Neural crest cell (in vitro differentiated cells): ENCODE data around the gene EEF1AKMT1. TPM values are rescaled to one million over a fixed set of nuclear protein-coding genes. Genes with fewer than 3 reads are reported as not detected.

ENCODE experiments used
- DNase-seq: peaks from one replicate; pipeline ENCODE4 v3.0.0; 2021; ENCODE audit warnings: low read depth, mixed read lengths, low spot score
- H3K27ac Mint-ChIP-seq: one replicate; pipeline ENCODE4 v1.8.0; 2021; ENCODE audit warnings: mild to moderate bottlenecking, mixed read lengths; ENCODE audit not compliant: unreplicated experiment
- H3K27me3 Mint-ChIP-seq: 2 replicates; pipeline ENCODE4 v1.8.0; 2021; ENCODE audit warnings: low read depth, mild to moderate bottlenecking, mixed read lengths
- H3K36me3 Mint-ChIP-seq: 2 replicates; pipeline ENCODE4 v1.8.0; 2021; ENCODE audit warnings: low read depth, mild to moderate bottlenecking, mixed read lengths
- H3K4me1 Mint-ChIP-seq: 2 replicates; pipeline ENCODE4 v1.8.0; 2021; ENCODE audit warnings: mixed read lengths
- H3K4me3 Mint-ChIP-seq: one replicate; pipeline ENCODE4 v1.8.0; 2021; ENCODE audit warnings: mild to moderate bottlenecking, mixed read lengths
- H3K9me3 Mint-ChIP-seq: 2 replicates; pipeline ENCODE4 v1.8.0; 2021; ENCODE audit warnings: mixed read lengths
- total RNA-seq: library from RNA; stranded (reverse); gene quantifications from 2 replicates; pipeline ENCODE4 v1.2.1, GENCODE V29; 2021
- TF ChIP-seq, protein P1 (sequence below): fragments of 200-600 bp; sonication (generic); conservative IDR thresholded peaks from 2 replicates; pipeline ENCODE4 v1.5.0; 2021; ENCODE audit warnings: antibody characterized with exemption, mild to moderate bottlenecking

The EEF1AKMT1 gene
- total RNA-seq, 1 donor from 2014 or later = 14.8 TPM

DNA sequence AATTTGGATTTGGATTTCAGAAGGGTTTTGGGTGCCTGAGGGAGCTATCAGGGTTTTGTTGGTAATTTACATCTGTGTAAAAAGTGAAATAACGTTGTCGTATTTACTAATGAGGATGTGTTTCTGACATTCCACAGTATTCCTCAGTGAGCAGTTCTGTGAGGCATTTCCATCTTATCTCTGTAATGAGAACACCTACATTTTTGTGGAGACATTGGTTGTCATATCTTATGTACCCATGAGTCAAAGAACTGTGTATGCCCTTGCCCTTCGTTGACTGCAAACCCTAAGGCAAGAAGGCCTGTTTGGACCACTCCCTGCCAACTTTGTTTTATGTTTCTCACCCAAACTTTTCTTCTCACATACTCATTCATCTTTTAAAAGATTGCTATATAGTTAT is 84.5 kb downstream of the EEF1AKMT1 start:
- no peaks in the 10 kb centered on the region for H3K36me3 Mint-ChIP-seq
- peaks cover 13% of the 10 kb centered on the region for H3K4me1 Mint-ChIP-seq
- no peak for DNase-seq
- no peak overlapping the region for H3K4me3 Mint-ChIP-seq
- no peaks in the 10 kb centered on the region for H3K27me3 Mint-ChIP-seq
- TF ChIP-seq, protein P1, sequence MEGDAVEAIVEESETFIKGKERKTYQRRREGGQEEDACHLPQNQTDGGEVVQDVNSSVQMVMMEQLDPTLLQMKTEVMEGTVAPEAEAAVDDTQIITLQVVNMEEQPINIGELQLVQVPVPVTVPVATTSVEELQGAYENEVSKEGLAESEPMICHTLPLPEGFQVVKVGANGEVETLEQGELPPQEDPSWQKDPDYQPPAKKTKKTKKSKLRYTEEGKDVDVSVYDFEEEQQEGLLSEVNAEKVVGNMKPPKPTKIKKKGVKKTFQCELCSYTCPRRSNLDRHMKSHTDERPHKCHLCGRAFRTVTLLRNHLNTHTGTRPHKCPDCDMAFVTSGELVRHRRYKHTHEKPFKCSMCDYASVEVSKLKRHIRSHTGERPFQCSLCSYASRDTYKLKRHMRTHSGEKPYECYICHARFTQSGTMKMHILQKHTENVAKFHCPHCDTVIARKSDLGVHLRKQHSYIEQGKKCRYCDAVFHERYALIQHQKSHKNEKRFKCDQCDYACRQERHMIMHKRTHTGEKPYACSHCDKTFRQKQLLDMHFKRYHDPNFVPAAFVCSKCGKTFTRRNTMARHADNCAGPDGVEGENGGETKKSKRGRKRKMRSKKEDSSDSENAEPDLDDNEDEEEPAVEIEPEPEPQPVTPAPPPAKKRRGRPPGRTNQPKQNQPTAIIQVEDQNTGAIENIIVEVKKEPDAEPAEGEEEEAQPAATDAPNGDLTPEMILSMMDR = no peak
- no peak overlapping the region for H3K27ac Mint-ChIP-seq
- H3K9me3 Mint-ChIP-seq = no peaks in the 10 kb centered on the region

- no peaks in the 10 kb centered on the region for H3K9me3 Mint-ChIP-seq
- no peak overlapping the region for H3K4me3 Mint-ChIP-seq
- H3K27me3 Mint-ChIP-seq = no peaks in the 10 kb centered on the region
- H3K4me1 Mint-ChIP-seq = peaks cover 19% of the 10 kb centered on the region
- TF ChIP-seq, protein P1 = no peak
- no peak overlapping the region for H3K27ac Mint-ChIP-seq
- DNase-seq = no peak
- no peaks in the 10 kb centered on the region for H3K36me3 Mint-ChIP-seq
Measured at GRCh38 chr13:20686863-20687579, 86.7 kb downstream of the EEF1AKMT1 start.

DNA sequence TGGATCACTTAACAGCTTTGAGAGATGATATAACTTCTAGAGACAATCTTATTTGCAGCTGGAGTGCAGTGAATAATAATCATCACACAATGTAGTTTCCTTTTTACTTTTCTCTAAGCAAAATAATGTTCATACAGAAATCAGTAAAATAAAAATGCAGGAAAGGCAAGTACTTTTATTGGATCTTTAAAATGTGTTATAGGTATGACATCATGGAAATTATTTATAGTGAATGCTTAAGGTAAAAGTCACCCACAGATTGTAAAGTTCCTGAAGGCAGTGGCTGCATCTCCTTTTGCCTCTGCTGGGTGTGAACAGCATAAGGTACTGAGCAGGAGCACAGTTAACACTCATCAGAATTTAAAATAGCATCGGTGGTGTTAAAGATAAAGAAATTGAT is 87.6 kb downstream of the EEF1AKMT1 start:
- Mint-ChIP-seq H3K9me3 (no peaks in the 10 kb centered on the region), H3K4me1 (peaks cover 25% of the 10 kb centered on the region)

GRCh38 chr13:20685092-20685491 is 88.7 kb downstream of the EEF1AKMT1 start:
- no peaks in the 10 kb centered on the region for H3K9me3 Mint-ChIP-seq
- H3K27ac Mint-ChIP-seq = no peak overlapping the region
- no peak overlapping the region for H3K4me3 Mint-ChIP-seq
- no peak for DNase-seq
- no peaks in the 10 kb centered on the region for H3K36me3 Mint-ChIP-seq
- no peaks in the 10 kb centered on the region for H3K27me3 Mint-ChIP-seq
- TF ChIP-seq, protein P1 = no peak
- H3K4me1 Mint-ChIP-seq = peaks cover 25% of the 10 kb centered on the region

More for the DNA sequence above, 87.6 kb downstream of the EEF1AKMT1 start:
- H3K27me3 Mint-ChIP-seq = no peaks in the 10 kb centered on the region
- H3K27ac Mint-ChIP-seq = no peak overlapping the region
- no peak overlapping the region for H3K4me3 Mint-ChIP-seq
- TF ChIP-seq, protein P1 = no peak
- no peak for DNase-seq
- no peaks in the 10 kb centered on the region for H3K36me3 Mint-ChIP-seq

DNA sequence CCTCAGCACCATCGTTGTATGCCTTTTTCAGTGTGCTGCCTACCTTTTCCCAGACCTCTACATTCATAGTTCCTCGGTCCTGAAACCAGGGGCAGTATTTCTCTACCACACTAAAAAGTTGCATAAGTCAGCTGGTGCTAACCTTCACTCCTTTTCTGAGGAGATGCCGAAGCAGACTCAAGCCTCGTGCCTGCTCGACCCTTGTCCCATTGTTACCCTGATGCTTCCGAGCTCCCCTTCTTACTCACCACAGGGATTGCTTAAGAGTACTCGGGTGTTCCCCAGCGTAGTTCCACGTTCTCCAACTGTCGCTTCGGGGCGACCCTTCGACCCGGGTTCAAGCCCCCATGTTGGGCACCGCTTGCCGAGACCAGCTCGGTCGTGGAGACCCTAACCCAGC is 89.2 kb downstream of the EEF1AKMT1 start:
- no peaks in the 10 kb centered on the region for H3K9me3 Mint-ChIP-seq
- no peaks in the 10 kb centered on the region for H3K27me3 Mint-ChIP-seq
- TF ChIP-seq, protein P1 = no peak
- H3K4me3 Mint-ChIP-seq = no peak overlapping the region
- DNase-seq = no peak
- no peaks in the 10 kb centered on the region for H3K36me3 Mint-ChIP-seq
- peak overlapping the region; percentile 79 for H3K27ac Mint-ChIP-seq
- peaks cover 25% of the 10 kb centered on the region for H3K4me1 Mint-ChIP-seq
